HG03066 (cell line): ENCODE data around the gene TRAPPC14.
"Not testable (repeated sequence)": the region's sequence is repeated elsewhere in the genome, so short reads cannot be mapped to it uniquely, and the experiment has no call there.

Source experiments
- ATAC-seq: cut with Tn5 transposase; IDR thresholded peaks from one replicate; pipeline ENCODE4 v1.9.1; 2021; ENCODE audit warnings: low read depth; ENCODE audit not compliant: unreplicated experiment

The TRAPPC14 gene

GRCh38 chr7:100155553-100156317, 2.8 kb downstream of the TRAPPC14 start:
- no peak for ATAC-seq

DNA sequence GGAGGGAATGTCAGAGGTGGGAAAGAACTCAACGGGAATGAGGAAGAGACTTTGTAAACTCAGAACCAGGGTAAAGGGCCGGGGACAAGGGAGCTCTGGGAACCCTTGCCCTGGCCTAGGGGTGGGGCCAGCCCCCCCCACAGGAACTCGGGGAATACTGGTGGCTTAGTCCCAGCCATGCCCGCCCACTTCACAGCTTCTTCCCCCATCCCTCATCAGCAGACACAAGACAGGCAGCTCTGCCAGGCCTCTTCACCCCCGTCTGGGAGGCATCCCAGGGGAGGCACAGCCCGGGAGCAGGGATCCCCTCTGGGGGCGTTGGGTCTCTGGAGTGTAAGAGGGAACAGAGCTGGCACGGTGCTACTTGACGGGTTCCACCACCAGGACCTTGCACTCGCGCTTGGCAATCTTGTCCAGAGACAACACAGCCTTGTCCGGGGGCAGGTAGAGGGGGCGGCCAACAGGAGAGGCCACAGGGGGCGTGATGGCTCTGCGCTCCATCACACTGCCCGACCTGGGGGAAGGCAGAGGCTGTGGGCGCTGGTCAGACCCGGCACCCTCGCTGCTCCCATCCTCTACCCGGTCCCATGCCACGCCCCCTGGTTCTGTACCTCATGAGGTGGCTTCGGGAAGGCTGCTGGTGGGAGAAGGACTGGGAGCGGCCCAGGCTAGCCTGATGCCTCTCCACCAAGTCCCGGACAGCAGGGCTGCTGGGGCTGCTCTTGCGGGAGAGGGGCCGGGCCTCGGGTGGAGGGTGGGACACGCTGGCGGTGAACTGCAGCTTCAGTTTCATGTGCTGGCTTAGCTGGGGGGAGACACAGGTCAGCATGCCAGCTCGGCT, 3.7 kb downstream of the TRAPPC14 start:
- no peak for ATAC-seq

DNA sequence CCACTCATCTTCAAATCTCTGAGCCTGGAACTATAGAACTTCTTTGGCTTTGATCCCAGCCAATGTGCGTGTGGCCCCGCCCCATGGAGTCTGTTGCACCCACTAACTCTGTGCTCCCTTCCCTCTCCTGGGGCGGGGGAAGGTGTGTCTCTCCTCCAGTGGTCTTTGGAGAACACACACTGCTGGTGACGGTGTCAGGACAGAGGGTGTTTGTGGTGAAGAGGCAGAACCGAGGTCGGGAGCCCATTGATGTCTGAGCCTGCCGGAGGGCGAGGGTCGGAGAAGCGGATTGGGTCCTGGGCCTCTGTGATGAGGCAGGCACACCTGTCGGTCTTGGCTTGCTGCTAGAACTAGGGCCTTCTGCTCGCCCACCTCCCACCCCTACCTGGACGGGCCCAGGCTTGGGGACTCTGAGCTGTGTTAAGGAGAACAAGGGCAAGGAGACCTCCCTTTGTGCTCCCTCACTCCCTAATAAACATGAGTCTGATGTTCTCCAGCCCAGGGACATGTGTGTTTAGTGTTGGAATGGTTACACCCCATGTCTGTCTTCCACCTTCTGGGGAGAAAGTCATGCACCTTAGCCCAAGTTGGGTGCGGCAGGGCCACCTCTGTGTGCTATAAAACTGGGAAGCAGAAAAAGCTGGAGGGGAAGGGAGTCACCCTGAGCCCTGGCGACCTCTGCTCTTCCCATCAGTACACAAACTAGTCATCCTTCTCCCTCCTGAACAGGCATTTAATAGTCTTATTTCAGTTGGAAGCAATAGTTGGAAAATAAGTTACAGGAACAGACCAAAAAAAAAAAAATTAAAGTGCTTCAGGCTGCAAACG, 4.6 kb downstream of the TRAPPC14 start:
- ATAC-seq: no peak

DNA sequence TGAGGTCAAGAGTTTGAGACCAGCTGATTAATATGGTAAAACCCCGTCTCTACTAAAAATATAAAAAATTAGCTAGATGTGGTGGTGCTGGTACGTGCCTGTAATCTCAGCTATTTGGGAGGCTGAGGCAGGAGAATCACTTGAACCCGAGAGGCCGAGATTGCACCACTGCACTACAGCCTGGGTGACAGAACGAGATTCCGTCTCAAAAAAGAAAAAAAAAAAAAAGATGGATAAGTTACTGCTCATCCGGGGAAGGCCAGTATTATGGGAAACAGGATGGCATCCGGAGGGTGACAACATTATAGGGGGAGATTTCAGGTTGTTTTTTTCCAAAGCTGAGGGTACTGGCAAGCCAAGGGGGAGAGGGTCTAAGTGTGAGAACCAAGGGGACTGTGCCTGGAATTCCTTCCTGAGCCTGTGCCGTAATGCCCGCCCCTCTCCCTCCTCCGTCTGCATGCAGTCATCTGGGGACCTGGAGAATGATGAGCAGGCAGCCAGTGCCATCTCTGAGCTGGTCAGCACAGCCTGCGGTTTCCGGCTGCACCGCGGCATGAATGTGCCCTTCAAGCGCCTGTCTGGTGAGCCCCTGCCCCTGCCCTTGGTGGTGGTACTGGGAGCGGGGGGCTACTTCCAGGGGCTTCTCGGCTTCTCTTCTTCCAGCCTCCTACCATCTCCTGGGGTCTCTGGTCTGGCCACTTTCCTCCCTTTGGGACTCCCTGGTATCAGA, 5.4 kb downstream of the TRAPPC14 start:
- no peak for ATAC-seq

DNA sequence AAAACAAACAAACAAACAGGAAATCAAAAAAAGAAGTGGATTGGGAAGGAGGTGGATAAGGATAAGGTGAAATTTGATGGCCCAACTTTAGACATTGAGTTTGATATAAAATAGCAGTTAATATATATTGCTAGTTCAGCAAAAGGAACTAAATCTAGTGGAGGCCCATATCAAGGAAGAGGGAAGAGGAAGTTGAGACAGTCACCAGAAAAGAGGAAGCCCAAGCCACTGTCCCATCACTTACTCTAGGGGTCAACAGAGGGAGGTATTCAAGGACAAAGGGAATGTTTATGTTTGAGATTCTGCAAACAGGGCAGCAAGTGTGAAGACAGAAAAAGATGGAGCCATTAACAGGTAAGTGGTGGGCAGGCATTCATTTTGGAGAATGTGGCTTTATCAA, 6.1 kb downstream of the TRAPPC14 start:
- ATAC-seq: no peak

- peak; percentile 99 for ATAC-seq
These were observed 9.8 kb downstream of the TRAPPC14 start, which contains the start of gene LAMTOR4 for GRCh38 chr7:100148559-100149328. TSS of gene LAMTOR4 (plus strand) at chr7:100148918. CDS start at chr7:100148973, 55 bp downstream.

DNA sequence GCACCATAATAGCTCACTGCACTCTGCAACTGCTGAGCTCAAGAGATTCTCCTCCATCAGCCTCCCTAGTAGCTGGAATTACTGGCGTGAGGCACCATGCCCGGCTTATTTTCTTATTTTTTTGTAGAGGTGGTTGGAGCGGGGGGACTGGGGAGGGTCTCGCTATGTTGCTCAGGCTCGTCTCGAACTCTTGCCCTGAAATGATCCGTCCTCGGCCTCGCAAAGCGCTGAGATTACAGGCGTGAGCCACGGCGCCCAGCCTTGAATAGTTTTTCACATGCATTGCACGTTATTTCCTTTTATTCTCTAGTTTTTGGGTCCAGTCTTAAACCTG, 10.3 kb downstream of the TRAPPC14 start:
- ATAC-seq: no peak

DNA sequence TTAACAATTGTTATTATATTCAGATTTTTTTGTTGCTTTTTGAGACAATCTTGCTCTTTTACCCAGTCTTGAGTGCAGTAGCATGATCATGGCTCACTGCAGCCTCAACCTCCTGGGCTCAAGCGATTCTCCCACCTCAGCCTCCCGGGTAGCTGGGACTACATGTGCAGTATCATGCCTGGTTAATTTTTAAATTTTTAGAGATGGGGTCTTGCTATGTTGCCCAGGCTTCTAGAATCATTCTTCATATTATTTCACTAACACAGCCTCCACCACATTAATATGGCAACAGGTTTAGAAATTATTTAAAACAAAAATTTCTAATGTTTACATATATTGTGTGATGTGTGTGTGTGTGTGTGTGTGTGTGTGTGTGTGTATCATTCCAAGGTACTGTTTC, 11.2 kb downstream of the TRAPPC14 start:
- ATAC-seq: no peak

GRCh38 chr7:100146350-100146749, 12.2 kb downstream of the TRAPPC14 start:
- not testable (repeated sequence) for ATAC-seq

GRCh38 chr7:100142461-100142860, 16.1 kb downstream of the TRAPPC14 start:
- no peak for ATAC-seq

- no peak for ATAC-seq
These were observed 17.0 kb downstream of the TRAPPC14 start for GRCh38 chr7:100141555-100141949.

GRCh38 chr7:100137851-100138760, 20.4 kb downstream of the TRAPPC14 start:
- no peak for ATAC-seq

DNA sequence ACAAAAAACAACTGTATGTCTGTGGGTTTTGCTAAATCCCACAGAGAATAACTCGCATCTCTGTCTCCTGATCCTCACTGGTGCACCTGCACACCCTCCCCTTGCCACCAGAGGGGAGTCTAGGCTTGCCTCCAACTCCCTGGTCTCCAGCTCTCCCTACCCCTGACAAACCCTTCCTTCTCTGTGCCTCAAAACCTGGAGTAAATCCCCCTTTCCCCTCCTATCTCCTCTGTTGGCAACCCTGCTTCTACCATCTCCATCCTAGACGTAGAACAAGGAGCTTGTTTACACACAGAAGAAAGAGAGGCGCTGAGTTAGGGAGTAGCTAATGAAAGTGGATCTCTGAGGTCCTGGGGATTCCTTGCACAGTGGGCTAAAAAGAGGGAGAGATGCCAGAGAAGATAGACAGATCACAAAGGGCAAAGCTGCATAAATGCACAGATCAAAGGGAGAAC, 25.8 kb downstream of the TRAPPC14 start:
- ATAC-seq: no peak

DNA sequence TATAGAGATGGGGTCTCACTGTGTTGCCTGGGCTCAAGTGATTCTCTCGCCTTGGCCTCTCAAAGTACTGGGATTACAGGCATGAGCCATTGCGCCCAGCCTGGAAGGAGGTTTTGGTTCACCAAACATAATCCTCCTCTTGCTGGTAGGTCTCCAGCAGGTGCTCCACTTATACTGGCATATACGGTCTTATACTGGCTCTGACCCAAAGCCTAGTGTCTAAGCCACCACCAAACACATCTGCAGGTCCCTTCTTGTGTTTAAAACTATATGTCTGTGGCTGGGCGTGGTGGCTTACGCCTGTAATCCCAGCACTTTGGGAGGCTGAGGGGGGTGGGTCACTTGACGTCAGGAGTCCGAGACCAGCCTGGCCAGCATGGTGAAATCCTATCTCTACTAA, 26.4 kb downstream of the TRAPPC14 start:
- no peak for ATAC-seq

GRCh38 chr7:100130608-100131453, 27.7 kb downstream of the TRAPPC14 start:
- no peak for ATAC-seq

DNA sequence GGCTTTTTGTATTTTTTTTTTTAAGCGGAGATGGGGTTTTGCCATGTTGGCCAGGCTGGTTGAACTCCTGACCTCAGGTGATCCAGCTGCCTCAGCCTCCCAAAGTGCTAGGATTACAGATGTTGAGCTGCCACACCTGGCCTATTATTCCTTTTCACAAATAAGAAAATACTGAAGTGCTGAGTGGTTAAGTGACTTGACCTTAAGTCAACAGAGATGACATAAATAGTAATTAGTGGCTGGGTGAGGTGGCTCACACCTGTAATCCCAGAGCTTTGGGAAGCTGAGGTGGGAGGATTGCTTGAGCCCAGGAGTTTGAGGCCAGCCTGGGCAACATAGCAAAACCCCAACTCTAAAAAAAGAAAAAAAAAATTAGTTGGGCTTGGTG, 28.3 kb downstream of the TRAPPC14 start:
- ATAC-seq: not testable (repeated sequence)

- ATAC-seq: no peak
These were observed 29.9 kb downstream of the TRAPPC14 start for GRCh38 chr7:100128637-100128963.
